Keratinocyte (primary cell): ENCODE measurements around the gene HES2. TPM values are rescaled to one million over a fixed set of nuclear protein-coding genes. Genes with fewer than 3 reads are reported as not detected.
"Not testable (repeated sequence)": the region's sequence is repeated elsewhere in the genome, so short reads cannot be mapped to it uniquely, and the experiment has no call there.

ENCODE experiments used
- DNase-seq: peaks from one replicate; pipeline ENCODE4 v3.0.0-alpha.2; 2011; ENCODE audit warnings: low read depth, missing footprints, low spot score
- FAIRE-seq: peaks from 2 replicates; lab custom pipeline; 2011; peaks lifted over from hg19 to GRCh38; lab: Jason Lieb, UNC
- H2AFZ ChIP-seq: 2 replicates; pipeline ENCODE4 v1.6.0; 2012; ENCODE audit warnings: low read length, control low read depth, inconsistent platforms; ENCODE audit not compliant: control insufficient read depth
- H3K27ac ChIP-seq: 2 replicates; pipeline ENCODE4 v1.5.1; 2011; ENCODE audit warnings: low read length; ENCODE audit not compliant: control insufficient read depth, insufficient read depth
- H3K27me3 ChIP-seq: 3 replicates; pipeline ENCODE4 v1.6.0; 2011; ENCODE audit warnings: low read length; ENCODE audit not compliant: control insufficient read depth, insufficient read depth; ENCODE audit errors: extremely low read depth
- H3K36me3 ChIP-seq, 2 experiments: 2 replicates in 1 of 2; 3 replicates in 1 of 2; pipeline ENCODE4 v1.5.1; 2011; ENCODE audit warnings: low read length in 2 of 2, mild to moderate bottlenecking in 1 of 2; ENCODE audit not compliant: control insufficient read depth in 2 of 2, insufficient read depth in 2 of 2; ENCODE audit errors: extremely low read depth in 1 of 2
- H3K4me1 ChIP-seq: 3 replicates; pipeline ENCODE4 v1.5.1; 2011; ENCODE audit warnings: low read length; ENCODE audit not compliant: control insufficient read depth, insufficient read depth; ENCODE audit errors: extremely low read depth
- H3K4me2 ChIP-seq: 3 replicates; pipeline ENCODE4 v1.6.0; 2011; ENCODE audit warnings: low read depth, low read length; ENCODE audit not compliant: control insufficient read depth, insufficient read depth; ENCODE audit errors: extremely low read depth
- H3K4me3 ChIP-seq, 3 experiments: fragments of 200-600 bp in 1 of 3; sonication (generic) in 1 of 3; 2 replicates in 2 of 3; 3 replicates in 1 of 3; pipeline ENCODE4 v1.5.1; 2011 to 2016; ENCODE audit warnings: low read length in 3 of 3, mild to moderate bottlenecking in 3 of 3, control low read depth in 2 of 3, inconsistent platforms in 1 of 3, low read depth in 1 of 3, mixed read lengths in 1 of 3, mixed run types in 1 of 3, moderate library complexity in 1 of 3; ENCODE audit not compliant: control insufficient read depth in 2 of 3, insufficient read depth in 2 of 3; ENCODE audit errors: extremely low read depth in 1 of 3
- H3K79me2 ChIP-seq: 2 replicates; pipeline ENCODE4 v1.6.0; 2012; ENCODE audit warnings: low read length; ENCODE audit not compliant: control insufficient read depth, insufficient read depth
- H3K9ac ChIP-seq: 3 replicates; pipeline ENCODE4 v1.6.0; 2011; ENCODE audit warnings: low read length; ENCODE audit not compliant: control insufficient read depth, insufficient read depth; ENCODE audit errors: extremely low read depth
- H3K9me1 ChIP-seq: 3 replicates; pipeline ENCODE4 v1.6.0; 2011; ENCODE audit warnings: low read length; ENCODE audit not compliant: control insufficient read depth, insufficient read depth; ENCODE audit errors: extremely low read depth
- H3K9me3 ChIP-seq: 2 replicates; pipeline ENCODE4 v1.5.1; 2012; ENCODE audit warnings: low read depth, low read length; ENCODE audit not compliant: control insufficient read depth
- H4K20me1 ChIP-seq: 3 replicates; pipeline ENCODE4 v1.6.0; 2011; ENCODE audit warnings: low read length; ENCODE audit not compliant: control insufficient read depth, insufficient read depth; ENCODE audit errors: extremely low read depth
- EZH2 ChIP-seq: IDR thresholded peaks from one replicate; pipeline ENCODE4 v1.6.1; 2012; ENCODE audit warnings: inconsistent platforms, mild to moderate bottlenecking, low read length, moderate library complexity
- dilution Hi-C: fragments of 300-500 bp; cut with MboI; formaldehyde crosslinking; loops from one replicate; pipeline ENCODE4 v1.7.0; 2020; ENCODE audit warnings: low sequenced_read_pairs; ENCODE audit not compliant: extremely low pct_ligation_motif_present
- polyA plus RNA-seq, 5 experiments: library from polyadenylated mRNA; depleted of rRNA in 3 of 5; stranded (reverse) in 3 of 5; stranded (forward) in 1 of 5; unstranded in 1 of 5; fragments of >200 nt; gene quantifications; 1 replicate in 1 of 5; 2 replicates in 3 of 5; 3 replicates in 1 of 5; pipeline versions ENCODE4 v1.2.1 to v1.2.3, GENCODE V29; 2011 to 2012; ENCODE audit warnings: missing spikeins in 2 of 5, low read depth in 1 of 5, low replicate concordance in 1 of 5
- TF ChIP-seq, protein P1 (sequence below), 3 experiments: IDR thresholded peaks in 1 of 3; conservative IDR thresholded peaks in 1 of 3; optimal IDR thresholded peaks in 1 of 3; 2 replicates in 2 of 3; 3 replicates in 1 of 3; pipeline versions ENCODE3 to v1.5.1; 2011; ENCODE audit warnings: low read length in 3 of 3, mild to moderate bottlenecking in 3 of 3, moderate library complexity in 2 of 3, control low read depth in 1 of 3, inconsistent platforms in 1 of 3; ENCODE audit not compliant: insufficient read depth in 2 of 3; ENCODE audit errors: extremely low read depth in 1 of 3

The HES2 gene
- polyA plus RNA-seq, 1 donor (not counting 4 experiments of a cell fraction or from before 2014, with no cell fraction given) = 30.1 TPM

DNA sequence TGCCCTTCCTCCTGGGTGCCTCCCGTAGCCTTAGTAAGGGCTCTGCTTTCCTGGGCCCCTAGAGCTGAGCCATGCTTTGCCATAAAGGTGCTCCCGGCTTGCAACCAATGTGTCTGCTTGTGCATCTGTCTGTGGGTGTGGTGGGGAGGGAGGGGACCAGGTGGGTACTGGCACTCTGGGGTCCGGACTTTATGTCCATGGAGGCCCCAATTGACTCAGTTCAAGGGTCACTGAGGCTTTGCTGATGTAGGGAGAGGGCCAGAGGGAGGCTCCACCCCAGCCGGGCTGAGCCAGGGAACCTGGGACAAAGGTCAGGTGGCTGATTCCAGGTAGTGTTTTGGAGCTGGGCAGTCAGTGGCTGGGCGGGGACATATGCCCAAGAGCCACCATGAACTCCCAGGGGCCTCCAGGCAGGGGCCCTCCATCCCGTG lies 31.2 kb upstream of the HES2 start:
- Histone ChIP-seq H3K4me3 (no peak overlapping the region), H3K79me2 (no peaks in the 10 kb centered on the region), H3K9me1 (no peaks in the 10 kb centered on the region), H3K9ac (no peak overlapping the region), H3K4me2 (no peak overlapping the region), H4K20me1 (no peaks in the 10 kb centered on the region), H3K36me3 (no peaks in the 10 kb centered on the region), H3K27me3 (peaks cover 74% of the 10 kb centered on the region), H3K4me1 (no peaks in the 10 kb centered on the region), H3K27ac (no peak overlapping the region), H2AFZ (no peak overlapping the region), H3K9me3 (no peaks in the 10 kb centered on the region)
- dilution Hi-C loops = no loop called here
- DNase-seq = no peak
- TF ChIP-seq, protein P1, sequence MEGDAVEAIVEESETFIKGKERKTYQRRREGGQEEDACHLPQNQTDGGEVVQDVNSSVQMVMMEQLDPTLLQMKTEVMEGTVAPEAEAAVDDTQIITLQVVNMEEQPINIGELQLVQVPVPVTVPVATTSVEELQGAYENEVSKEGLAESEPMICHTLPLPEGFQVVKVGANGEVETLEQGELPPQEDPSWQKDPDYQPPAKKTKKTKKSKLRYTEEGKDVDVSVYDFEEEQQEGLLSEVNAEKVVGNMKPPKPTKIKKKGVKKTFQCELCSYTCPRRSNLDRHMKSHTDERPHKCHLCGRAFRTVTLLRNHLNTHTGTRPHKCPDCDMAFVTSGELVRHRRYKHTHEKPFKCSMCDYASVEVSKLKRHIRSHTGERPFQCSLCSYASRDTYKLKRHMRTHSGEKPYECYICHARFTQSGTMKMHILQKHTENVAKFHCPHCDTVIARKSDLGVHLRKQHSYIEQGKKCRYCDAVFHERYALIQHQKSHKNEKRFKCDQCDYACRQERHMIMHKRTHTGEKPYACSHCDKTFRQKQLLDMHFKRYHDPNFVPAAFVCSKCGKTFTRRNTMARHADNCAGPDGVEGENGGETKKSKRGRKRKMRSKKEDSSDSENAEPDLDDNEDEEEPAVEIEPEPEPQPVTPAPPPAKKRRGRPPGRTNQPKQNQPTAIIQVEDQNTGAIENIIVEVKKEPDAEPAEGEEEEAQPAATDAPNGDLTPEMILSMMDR (optimal IDR thresholded peaks at IDR 0.05 in 1 of 3, IDR thresholded peaks at IDR 0.05 in 1 of 3, conservative IDR thresholded peaks at IDR 0.05 in 1 of 3; ENCODE audit: extremely low read depth in 1 of 3, insufficient read depth in 2 of 3, low read length in 3 of 3) = no peak
- peak; percentile 34 for TF ChIP-seq EZH2
- FAIRE-seq = no peak

DNA sequence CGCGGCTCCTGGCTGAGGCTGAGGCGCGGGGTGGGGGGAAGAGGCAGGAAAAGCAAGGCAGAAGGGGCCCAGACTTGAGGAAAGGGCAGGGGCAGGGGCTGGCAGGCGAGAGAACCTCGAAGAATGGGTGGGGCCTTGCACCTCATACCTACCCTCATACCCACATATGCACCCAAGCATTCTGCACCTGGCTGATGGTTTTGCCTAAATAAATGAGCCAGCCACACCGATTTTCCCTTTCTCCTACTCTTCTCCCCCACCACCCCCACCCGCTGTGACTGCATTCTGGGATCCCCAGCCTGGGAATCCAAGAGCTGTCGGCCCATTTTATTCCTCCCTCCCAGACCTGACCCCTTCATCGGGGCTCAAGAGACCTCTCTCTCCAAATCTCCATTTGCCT lies 30.8 kb upstream of the HES2 start:
- H2AFZ ChIP-seq, H3K36me3 ChIP-seq, H3K4me2 ChIP-seq, H3K9me1 ChIP-seq, H3K27ac ChIP-seq, H3K4me1 ChIP-seq, dilution Hi-C loops, DNase-seq, H3K9me3 ChIP-seq, H3K79me2 ChIP-seq, H3K4me3 ChIP-seq, H4K20me1 ChIP-seq, FAIRE-seq, H3K9ac ChIP-seq: not testable (repeated sequence)
- H3K27me3 ChIP-seq = peaks cover 69% of the 10 kb centered on the region

DNA sequence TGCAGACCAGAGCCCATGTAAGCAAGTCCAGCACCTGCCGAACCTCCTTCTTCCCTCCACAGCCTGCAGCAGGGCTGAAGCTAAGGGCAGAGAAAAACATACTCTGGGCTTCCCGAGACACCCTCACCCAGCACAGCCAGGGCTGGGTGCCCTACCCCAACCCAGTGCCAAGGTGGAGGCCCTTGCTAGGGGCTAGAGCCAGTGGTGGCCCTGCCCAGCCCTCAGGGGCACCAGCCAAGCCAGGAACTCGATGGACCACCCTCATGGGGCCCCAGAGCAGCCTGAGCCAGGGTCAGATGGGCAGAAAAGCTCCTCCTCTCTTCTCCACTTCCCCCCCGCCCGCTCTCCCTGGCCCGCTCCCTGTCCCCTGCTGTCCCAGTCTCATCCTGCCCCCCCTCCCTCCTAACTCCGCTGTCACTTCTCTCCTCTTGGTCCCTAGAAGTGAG lies 30.3 kb upstream of the HES2 start:
- H3K27ac ChIP-seq = no peak overlapping the region
- TF ChIP-seq, protein P1 (optimal IDR thresholded peaks at IDR 0.05 in 1 of 3, IDR thresholded peaks at IDR 0.05 in 1 of 3, conservative IDR thresholded peaks at IDR 0.05 in 1 of 3; ENCODE audit: extremely low read depth in 1 of 3, insufficient read depth in 2 of 3, low read length in 3 of 3) = no peak
- TF ChIP-seq EZH2 = no peak
- dilution Hi-C loops = no loop called here
- H3K4me1 ChIP-seq = no peaks in the 10 kb centered on the region
- FAIRE-seq = no peak
- no peak overlapping the region for H2AFZ ChIP-seq
- H3K79me2 ChIP-seq = no peaks in the 10 kb centered on the region
- peaks cover 65% of the 10 kb centered on the region for H3K27me3 ChIP-seq
- no peaks in the 10 kb centered on the region for H4K20me1 ChIP-seq
- no peaks in the 10 kb centered on the region for H3K9me3 ChIP-seq
- DNase-seq = no peak
- H3K9me1 ChIP-seq = no peaks in the 10 kb centered on the region
- H3K4me3 ChIP-seq = no peak overlapping the region
- no peak overlapping the region for H3K9ac ChIP-seq
- no peaks in the 10 kb centered on the region for H3K36me3 ChIP-seq
- no peak overlapping the region for H3K4me2 ChIP-seq
